GM18505 (cell line): ENCODE measurements around the gene ANK3.

Source experiments
- ATAC-seq: cut with Tn5 transposase; IDR thresholded peaks from one replicate; pipeline ENCODE4 v1.9.1; 2021; ENCODE audit not compliant: unreplicated experiment
- POLR2A ChIP-seq: IDR thresholded peaks from 4 replicates; pipeline ENCODE4 v1.6.1; 2011; ENCODE audit warnings: borderline replicate concordance; ENCODE audit not compliant: insufficient read depth, insufficient read length; ENCODE audit errors: extremely low read depth

Gene ANK3

GRCh38 chr10:60114765-60115586, 274.7 kb downstream of the ANK3 start:
- no peak for TF ChIP-seq POLR2A
- ATAC-seq, result no peak

- ATAC-seq, result no peak
- TF ChIP-seq POLR2A, result no peak
Observed at GRCh38 chr10:60110739-60111138, 278.9 kb downstream of the ANK3 start.

DNA sequence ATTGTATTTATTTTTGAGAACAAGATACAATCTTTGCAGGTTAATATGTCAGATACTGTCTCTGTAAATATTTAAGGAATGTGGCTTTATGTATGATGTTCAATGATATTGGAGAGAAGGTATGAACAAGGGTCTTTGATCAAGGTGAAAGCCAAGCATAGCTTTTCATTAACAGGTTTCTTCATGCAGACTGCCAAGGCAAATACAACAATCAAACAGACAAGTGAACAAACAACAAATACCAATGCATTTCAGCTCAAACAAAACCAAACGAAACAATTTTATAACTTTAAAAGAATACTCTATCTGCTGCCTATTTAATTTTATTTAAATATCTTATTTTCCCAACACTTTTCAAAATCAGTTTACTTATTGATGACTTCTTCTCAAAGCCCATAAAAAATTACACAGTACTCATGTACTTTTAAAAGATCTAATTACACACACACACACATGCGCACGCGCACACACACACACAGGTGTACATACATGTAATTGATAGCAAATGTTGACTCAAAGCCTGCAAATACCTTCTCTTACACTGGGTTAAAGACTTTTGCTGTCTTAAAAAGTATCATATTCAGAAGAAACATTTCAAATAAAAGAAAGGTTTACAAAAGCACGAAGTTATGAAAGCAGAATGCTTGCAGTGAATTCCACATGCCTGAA, 282.2 kb downstream of the ANK3 start:
- no peak for ATAC-seq

GRCh38 chr10:60105295-60105695, 284.4 kb downstream of the ANK3 start:
- no peak for ATAC-seq
- TF ChIP-seq POLR2A, result no peak

More for the DNA sequence above, 282.2 kb downstream of the ANK3 start:
- no peak for TF ChIP-seq POLR2A

DNA sequence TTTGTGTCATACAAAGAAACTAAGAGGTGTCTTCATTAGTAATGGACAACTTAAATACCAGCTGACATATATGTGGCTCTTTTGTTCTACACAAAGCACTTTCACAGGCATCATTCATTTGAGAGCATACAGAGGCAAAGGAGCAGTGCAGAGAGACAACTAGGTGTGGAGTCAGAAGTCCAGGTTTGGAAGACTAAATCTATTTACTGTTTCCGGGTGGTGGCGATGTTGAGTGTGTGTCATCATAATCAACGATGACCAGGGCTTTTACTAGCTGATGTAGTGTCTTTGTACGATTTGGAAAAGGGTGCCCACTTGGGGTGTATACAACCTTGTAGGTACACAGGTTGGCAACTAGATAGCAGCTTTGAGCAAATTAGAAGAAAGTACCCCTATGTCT, 287.9 kb downstream of the ANK3 start:
- ATAC-seq, result no peak
- no peak for TF ChIP-seq POLR2A

GRCh38 chr10:60099998-60100747, 289.5 kb downstream of the ANK3 start:
- no peak for ATAC-seq
- TF ChIP-seq POLR2A, result no peak

DNA sequence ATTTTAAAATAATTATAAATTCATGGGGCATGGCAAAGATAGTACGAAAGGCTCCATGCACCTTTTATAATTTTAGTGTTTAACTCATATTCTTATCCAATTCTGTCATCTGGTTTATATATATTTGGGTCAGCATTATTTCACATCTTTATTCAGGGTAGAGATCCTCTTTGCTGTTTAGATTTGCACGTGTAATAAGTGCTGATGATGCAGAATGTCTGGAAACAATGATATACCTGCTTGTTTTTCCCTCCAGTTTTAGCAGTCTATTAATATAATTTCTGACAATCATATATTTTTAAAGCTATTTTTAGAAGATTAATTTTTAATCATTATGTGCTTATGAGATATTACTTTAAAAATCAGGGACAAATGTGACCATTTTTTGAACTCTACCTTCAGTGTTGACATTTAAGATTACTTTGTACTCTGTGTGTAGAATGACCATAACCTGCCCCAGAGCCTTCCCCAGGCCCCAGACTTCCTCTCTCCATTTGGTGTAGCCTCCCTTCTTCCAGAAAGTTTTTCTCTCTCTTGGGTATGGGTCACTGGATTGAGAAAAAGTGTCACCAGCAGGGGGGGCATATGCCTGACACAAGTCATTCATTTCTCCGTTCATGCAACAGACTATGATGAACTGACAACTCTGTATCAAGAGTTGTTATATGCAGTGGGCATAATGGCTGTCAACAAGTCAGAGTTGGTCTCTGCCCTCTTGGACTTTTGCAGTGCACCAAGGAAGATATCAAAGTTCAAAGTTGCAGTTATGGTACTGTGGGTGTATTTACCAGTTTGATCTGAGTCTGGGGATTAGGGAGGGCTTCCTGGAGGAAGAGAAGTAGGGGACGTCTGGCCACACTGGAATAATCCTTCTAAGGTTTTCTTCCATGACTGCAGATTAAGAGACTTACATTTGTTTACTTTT, 290.7 kb downstream of the ANK3 start:
- ATAC-seq, result no peak
- TF ChIP-seq POLR2A, result no peak

GRCh38 chr10:60096761-60097513, 292.7 kb downstream of the ANK3 start:
- ATAC-seq, result no peak
- TF ChIP-seq POLR2A, result no peak

- ATAC-seq, result peak; percentile 70
- no peak for TF ChIP-seq POLR2A
Observed at GRCh38 chr10:60093317-60093716, 296.4 kb downstream of the ANK3 start.

DNA sequence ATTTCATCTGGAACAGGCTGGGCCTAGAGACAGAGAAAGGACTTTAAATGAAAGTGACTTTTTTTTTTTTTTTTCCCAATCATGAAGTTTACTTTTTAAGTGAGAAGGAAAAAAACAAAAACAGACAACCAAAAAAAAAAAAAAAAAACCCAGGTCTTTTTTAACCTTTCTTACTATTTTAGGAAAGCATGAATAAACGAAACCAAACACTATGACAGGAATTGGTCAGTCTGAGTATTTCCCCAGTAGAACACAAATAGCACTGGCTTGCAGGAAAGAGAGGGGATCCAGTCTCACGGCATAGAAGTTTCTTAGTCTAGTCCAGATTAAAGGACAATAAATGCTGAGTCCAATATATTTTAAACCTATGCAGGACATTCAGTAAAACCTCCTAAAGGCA, 302.8 kb downstream of the ANK3 start:
- peak; percentile 65 for ATAC-seq
- TF ChIP-seq POLR2A, result no peak

GRCh38 chr10:60086421-60086820, 303.3 kb downstream of the ANK3 start:
- TF ChIP-seq POLR2A, result no peak
- no peak for ATAC-seq
